Measurements from ENCODE around the gene COL26A1. TPM values are rescaled to one million over a fixed set of nuclear protein-coding genes. Genes with fewer than 3 reads are reported as not detected.

The COL26A1 gene
- total RNA-seq, 3 donors from 2014 or later (not counting 1 experiment from before 2014, with no cell fraction given): 0.16 TPM; not detected in 2

- no peak overlapping the region for H3K4me3 Mint-ChIP-seq
- Histone ChIP-seq H3K9me3 (ENCODE audit: control insufficient read depth, insufficient read depth, low read length) (no peaks in the 10 kb centered on the region), H3K27me3 (ENCODE audit: control insufficient read depth, insufficient read depth, low read length) (peaks cover 2% of the 10 kb centered on the region), H3K4me1 (ENCODE audit: control insufficient read depth, insufficient read depth, low read length) (no peaks in the 10 kb centered on the region), H3K27ac (ENCODE audit: low read length) (no peak overlapping the region), H3K4me3 (ENCODE audit: low read length) (no peak overlapping the region), H3K36me3 (ENCODE audit: control insufficient read depth, insufficient read depth, low read length) (no peaks in the 10 kb centered on the region)
- H3K27me3 Mint-ChIP-seq (ENCODE audit: low read depth in 2 of 2): peaks cover 5 to 6% of the 10 kb centered on the region in 2 donors
- DNase-seq (no peak), ATAC-seq (no peak)
- intact Hi-C loops (cut with micrococcal nuclease): no loop called here
- H3K4me1 Mint-ChIP-seq: no peaks in the 10 kb centered on the region
- WGBS (ENCODE audit: insufficient coverage): 88% methylated on average over 7 of the region's 7 CpGs
- no peaks in the 10 kb centered on the region for H3K9me3 Mint-ChIP-seq
- H3K27ac Mint-ChIP-seq: no peak overlapping the region
- no peak for TF ChIP-seq CTCF (IDR thresholded peaks at IDR 0.05)
- H3K36me3 Mint-ChIP-seq: no peaks in the 10 kb centered on the region
These were observed 217.9 kb downstream of the COL26A1 start for GRCh38 chr7:101580596-101580995.

- H3K4me3 ChIP-seq (ENCODE audit: low read length): no peak overlapping the region
- ATAC-seq (no peak), DNase-seq (no peak)
- H3K27ac Mint-ChIP-seq: no peak overlapping the region
- peaks cover 0 to 3% of the 10 kb centered on the region in 2 donors for H3K27me3 Mint-ChIP-seq (ENCODE audit: low read depth in 2 of 2)
- TF ChIP-seq CTCF (IDR thresholded peaks at IDR 0.05): no peak
- H3K9me3 Mint-ChIP-seq: no peaks in the 10 kb centered on the region
- no peaks in the 10 kb centered on the region for H3K36me3 ChIP-seq (ENCODE audit: control insufficient read depth, insufficient read depth, low read length)
- no peaks in the 10 kb centered on the region for H3K36me3 Mint-ChIP-seq
- H3K27me3 ChIP-seq (ENCODE audit: control insufficient read depth, insufficient read depth, low read length): peaks cover 2% of the 10 kb centered on the region
- intact Hi-C loops (cut with micrococcal nuclease): no loop called here
- H3K4me1 Mint-ChIP-seq: peaks cover 0 to 4% of the 10 kb centered on the region in 2 donors
- no peak overlapping the region for H3K27ac ChIP-seq (ENCODE audit: low read length)
- H3K4me1 ChIP-seq (ENCODE audit: control insufficient read depth, insufficient read depth, low read length): no peaks in the 10 kb centered on the region
- no peaks in the 10 kb centered on the region for H3K9me3 ChIP-seq (ENCODE audit: control insufficient read depth, insufficient read depth, low read length)
- no peak overlapping the region for H3K4me3 Mint-ChIP-seq
- WGBS (ENCODE audit: insufficient coverage): 93% methylated on average over 10 of the region's 10 CpGs
These were observed 219.2 kb downstream of the COL26A1 start for GRCh38 chr7:101581891-101582290.

- TF ChIP-seq CTCF (IDR thresholded peaks at IDR 0.05): no peak
- no peaks in the 10 kb centered on the region for H3K9me3 Mint-ChIP-seq
- no peaks in the 10 kb centered on the region for H3K4me1 ChIP-seq (ENCODE audit: control insufficient read depth, insufficient read depth, low read length)
These were observed 220.3 kb downstream of the COL26A1 start for GRCh38 chr7:101582971-101583370.

More at GRCh38 chr7:101582971-101583370, 220.3 kb downstream of the COL26A1 start:
- no peak overlapping the region for H3K4me3 ChIP-seq (ENCODE audit: low read length)
- no peak overlapping the region for H3K4me3 Mint-ChIP-seq
- intact Hi-C loops (cut with micrococcal nuclease): no loop called here
- peaks cover 2% of the 10 kb centered on the region for H3K27me3 ChIP-seq (ENCODE audit: control insufficient read depth, insufficient read depth, low read length)
- ATAC-seq (no peak), DNase-seq (no peak)
- H3K27ac Mint-ChIP-seq: no peak overlapping the region
- H3K36me3 Mint-ChIP-seq: no peaks in the 10 kb centered on the region
- no peaks in the 10 kb centered on the region for H3K9me3 ChIP-seq (ENCODE audit: control insufficient read depth, insufficient read depth, low read length)
- no peak overlapping the region for H3K27ac ChIP-seq (ENCODE audit: low read length)
- H3K4me1 Mint-ChIP-seq: peaks cover 0 to 10% of the 10 kb centered on the region in 2 donors
- no peaks in the 10 kb centered on the region for H3K36me3 ChIP-seq (ENCODE audit: control insufficient read depth, insufficient read depth, low read length)
- peaks cover 0 to 3% of the 10 kb centered on the region in 2 donors for H3K27me3 Mint-ChIP-seq (ENCODE audit: low read depth in 2 of 2)
- WGBS (ENCODE audit: insufficient coverage): 92% methylated on average over 3 of the region's 3 CpGs
